Activated T-helper 17 cell treated with anti-CD3 and anti-CD28 coated beads, Interleukin-2, amount 50 U/mL, for 72 hours (primary cell): Measurements from ENCODE around the gene ZWINT. TPM values are rescaled to one million over a fixed set of nuclear protein-coding genes. Genes with fewer than 3 reads are reported as not detected.

Experiments used
- ATAC-seq: fragments of 150-1000 bp; cut with Tn5 transposase; replicated peaks from 2 replicates; pipeline ENCODE4 v1.10.0; 2021; ENCODE audit warnings: mild to moderate bottlenecking, moderate library complexity
- H3K27ac Mint-ChIP-seq: one replicate; pipeline ENCODE4 v1.8.0; 2022; ENCODE audit warnings: mixed read lengths
- H3K27me3 Mint-ChIP-seq: one replicate; pipeline ENCODE4 v1.8.0; 2022; ENCODE audit warnings: mixed read lengths
- H3K36me3 Mint-ChIP-seq: one replicate; pipeline ENCODE4 v1.8.0; 2022; ENCODE audit warnings: low read depth, mild to moderate bottlenecking, mixed read lengths
- H3K4me1 Mint-ChIP-seq: one replicate; pipeline ENCODE4 v1.8.0; 2022; ENCODE audit warnings: mixed read lengths
- H3K4me3 Mint-ChIP-seq: one replicate; pipeline ENCODE4 v1.8.0; 2022; ENCODE audit warnings: mild to moderate bottlenecking, mixed read lengths
- H3K9me3 Mint-ChIP-seq: one replicate; pipeline ENCODE4 v1.8.0; 2022; ENCODE audit warnings: mixed read lengths
- total RNA-seq, 2 donors: library from RNA; stranded (reverse); gene quantifications; one replicate each; pipeline ENCODE4 v1.2.3, GENCODE V29; 2022

Gene ZWINT
- total RNA-seq, 2 donors from 2014 or later = 69.3 to 106 TPM

GRCh38 chr10:56318816-56319215 lies 42.2 kb downstream of the ZWINT start:
- peaks cover 4% of the 10 kb centered on the region for H3K27me3 Mint-ChIP-seq
- H3K27ac Mint-ChIP-seq = no peak overlapping the region
- no peak for ATAC-seq
- no peaks in the 10 kb centered on the region for H3K36me3 Mint-ChIP-seq
- H3K9me3 Mint-ChIP-seq = no peaks in the 10 kb centered on the region
- H3K4me1 Mint-ChIP-seq = no peaks in the 10 kb centered on the region
- H3K4me3 Mint-ChIP-seq = no peak overlapping the region

GRCh38 chr10:56317603-56318002 lies 43.5 kb downstream of the ZWINT start:
- ATAC-seq = no peak
- Mint-ChIP-seq H3K4me3 (no peak overlapping the region), H3K9me3 (no peaks in the 10 kb centered on the region), H3K4me1 (no peaks in the 10 kb centered on the region), H3K36me3 (no peaks in the 10 kb centered on the region), H3K27ac (no peak overlapping the region), H3K27me3 (peaks cover 2% of the 10 kb centered on the region)

DNA sequence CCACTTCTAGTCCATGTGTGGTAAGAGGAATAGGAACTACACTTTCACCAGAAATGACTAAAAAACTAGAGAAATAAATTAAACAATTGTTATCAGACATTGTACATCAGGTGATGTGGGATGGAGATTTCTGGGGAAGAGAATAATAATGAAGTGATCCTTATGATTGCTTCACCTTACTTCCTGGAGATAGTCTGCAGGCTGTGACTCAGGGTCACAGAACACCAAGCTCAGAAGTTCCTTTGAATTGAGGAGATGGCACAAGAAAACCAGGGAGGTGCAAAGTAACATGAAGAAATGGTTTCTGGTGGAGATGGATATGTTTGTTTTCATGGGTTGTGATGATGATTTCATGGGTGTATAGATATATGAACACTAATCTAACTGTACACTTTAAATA lies 44.5 kb downstream of the ZWINT start:
- Mint-ChIP-seq H3K27ac (no peak overlapping the region), H3K4me3 (no peak overlapping the region), H3K36me3 (no peaks in the 10 kb centered on the region), H3K4me1 (no peaks in the 10 kb centered on the region), H3K9me3 (no peaks in the 10 kb centered on the region), H3K27me3 (no peaks in the 10 kb centered on the region)
- ATAC-seq = no peak
